PC-3 (cell line): ENCODE results near the gene LHFPL3. TPM values are rescaled to one million over a fixed set of nuclear protein-coding genes. Genes with fewer than 3 reads are reported as not detected.

ENCODE experiments used
- ATAC-seq: fragments of 200-7000 bp; cut with Tn5 transposase; 2 replicates; pipeline ENCODE4 v1.9.1; 2020; ENCODE audit warnings: mild to moderate bottlenecking, moderate library complexity
- BruUV-seq: library from RNA; stranded (reverse); fragments of 400-500 nt; replicated peaks from 2 replicates; lab custom pipeline; 2021; lab: Mats Ljungman, UMichigan
- CTCF ChIA-PET: fragments of 300-600 bp; sonication (Branson Sonifier 250); formaldehyde crosslinking; loops from one replicate; lab custom pipeline; 2022; ENCODE audit warnings: antibody characterized with exemption; lab: Charles Lee
- POLR2A ChIA-PET: fragments of 300-600 bp; sonication (Branson Sonifier 250); formaldehyde crosslinking; loops from one replicate; lab custom pipeline; 2022; ENCODE audit warnings: antibody characterized with exemption; ENCODE audit not compliant: unreplicated experiment; lab: Charles Lee
- DNase-seq: peaks from one replicate; pipeline ENCODE4 v3.0.0-alpha.2; 2015
- H2AFZ ChIP-seq: fragments of 300-600 bp; sonication (generic); 2 replicates; pipeline ENCODE4 v1.6.0; 2016; ENCODE audit warnings: antibody characterized with exemption, low read length
- H3F3A ChIP-seq: fragments of 300-600 bp; sonication (generic); one replicate; pipeline ENCODE4 v1.6.0; 2017; ENCODE audit warnings: antibody characterized with exemption, low read length, control low read depth, mild to moderate bottlenecking; ENCODE audit not compliant: unreplicated experiment
- H3K27ac ChIP-seq: fragments of 300-600 bp; sonication (generic); 2 replicates; pipeline ENCODE4 v1.5.1; 2016; ENCODE audit warnings: mild to moderate bottlenecking, low read length
- H3K27me3 ChIP-seq: fragments of 300-600 bp; sonication (generic); 2 replicates; pipeline ENCODE4 v1.6.1; 2016; ENCODE audit warnings: low read length, mixed read lengths
- H3K36me3 ChIP-seq: fragments of 300-600 bp; sonication (generic); 2 replicates; pipeline ENCODE4 v1.6.1; 2016; ENCODE audit warnings: low read depth, mixed run types, low read length, mixed read lengths
- H3K4me1 ChIP-seq: fragments of 300-600 bp; sonication (generic); 2 replicates; pipeline ENCODE4 v1.5.1; 2016; ENCODE audit warnings: low read length; ENCODE audit not compliant: insufficient read depth
- H3K4me2 ChIP-seq: fragments of 300-600 bp; sonication (generic); 2 replicates; pipeline ENCODE4 v1.6.0; 2016; ENCODE audit warnings: low read length
- H3K4me3 ChIP-seq: fragments of 300-600 bp; sonication (generic); 2 replicates; pipeline ENCODE4 v1.5.1; 2016; ENCODE audit warnings: mild to moderate bottlenecking, low read length, mixed read lengths
- H3K79me2 ChIP-seq: fragments of 300-600 bp; sonication (generic); 2 replicates; pipeline ENCODE4 v1.6.1; 2017; ENCODE audit warnings: low read length, mixed read lengths
- H3K9ac ChIP-seq: fragments of 300-600 bp; sonication (generic); 2 replicates; pipeline ENCODE4 v1.6.0; 2016; ENCODE audit warnings: mild to moderate bottlenecking, low read length
- H3K9me2 ChIP-seq: fragments of 300-600 bp; sonication (generic); replicated peaks from 2 replicates; pipeline ENCODE4 v1.6.1; 2016; ENCODE audit warnings: mixed run types, low read length, mixed read lengths
- H3K9me3 ChIP-seq: fragments of 300-600 bp; sonication (generic); 2 replicates; pipeline ENCODE4 v1.6.1; 2016; ENCODE audit warnings: low read length, mixed read lengths
- H4K20me1 ChIP-seq: fragments of 300-600 bp; sonication (generic); 2 replicates; pipeline ENCODE4 v1.6.1; 2016; ENCODE audit warnings: low read length, mixed read lengths
- CTCF ChIP-seq: fragments of 300-600 bp; sonication (generic); conservative IDR thresholded peaks from 2 replicates; pipeline ENCODE4 v1.5.1; 2017; ENCODE audit warnings: antibody characterized with exemption, low read depth, mild to moderate bottlenecking, low read length
- EZH2 ChIP-seq: fragments of 300-600 bp; sonication (generic); IDR thresholded peaks from one replicate; pipeline ENCODE4 v1.6.1; 2017; ENCODE audit warnings: antibody characterized with exemption, mild to moderate bottlenecking, low read length; ENCODE audit not compliant: unreplicated experiment
- EZH2phosphoT487 ChIP-seq: fragments of 300-600 bp; sonication (generic); IDR thresholded peaks from 2 replicates; pipeline ENCODE4 v1.6.1; 2018; ENCODE audit warnings: mild to moderate bottlenecking, antibody characterized with exemption, low read length, borderline replicate concordance
- intact Hi-C: fragments of 100-400 bp; cut with micrococcal nuclease; formaldehyde crosslinking; loops from 2 replicates; pipeline ENCODE4 v1.9.0; 2023
- total RNA-seq: library from RNA; depleted of rRNA; stranded (reverse); fragments of >200 nt; gene quantifications from 2 replicates; pipeline ENCODE4 v1.2.3, GENCODE V29; 2014

Gene LHFPL3
- total RNA-seq, 1 experiment from 2014 or later = not detected

- Histone ChIP-seq H3K9me2 (no peaks in the 10 kb centered on the region), H3K36me3 (no peaks in the 10 kb centered on the region), H2AFZ (no peak overlapping the region), H3K27me3 (peaks cover 43% of the 10 kb centered on the region), H4K20me1 (no peaks in the 10 kb centered on the region), H3F3A (no peaks in the 10 kb centered on the region), H3K4me3 (no peak overlapping the region), H3K79me2 (no peaks in the 10 kb centered on the region), H3K4me1 (no peaks in the 10 kb centered on the region), H3K27ac (no peak overlapping the region), H3K9ac (no peak overlapping the region), H3K4me2 (no peak overlapping the region), H3K9me3 (no peaks in the 10 kb centered on the region)
- intact Hi-C loops = no loop called here
- no peak for ATAC-seq
- ChIA-PET CTCF (no interaction called here), POLR2A (no interaction called here)
- no TSS peak for BruUV-seq
- TF ChIP-seq CTCF = no peak
- TF ChIP-seq EZH2 = no peak
- no peak for TF ChIP-seq EZH2phosphoT487
- DNase-seq = no peak
Measured at GRCh38 chr7:104903846-104904245, 575.4 kb downstream of the LHFPL3 start.

GRCh38 chr7:104906032-104906431 lies 577.6 kb downstream of the LHFPL3 start:
- H3K4me2 ChIP-seq = no peak overlapping the region
- no peak overlapping the region for H3K9ac ChIP-seq
- no peak overlapping the region for H3K4me3 ChIP-seq
- ChIA-PET CTCF (no interaction called here), POLR2A (no interaction called here)
- BruUV-seq = no TSS peak
- no peaks in the 10 kb centered on the region for H4K20me1 ChIP-seq
- no peak overlapping the region for H2AFZ ChIP-seq
- no peaks in the 10 kb centered on the region for H3K36me3 ChIP-seq
- intact Hi-C loops = no loop called here
- DNase-seq = no peak
- no peaks in the 10 kb centered on the region for H3K4me1 ChIP-seq
- no peaks in the 10 kb centered on the region for H3K9me3 ChIP-seq
- H3K9me2 ChIP-seq = no peaks in the 10 kb centered on the region
- H3K27me3 ChIP-seq = peaks cover 38% of the 10 kb centered on the region
- H3F3A ChIP-seq = no peaks in the 10 kb centered on the region
- no peaks in the 10 kb centered on the region for H3K79me2 ChIP-seq
- ATAC-seq = no peak
- TF ChIP-seq EZH2 = no peak
- no peak for TF ChIP-seq EZH2phosphoT487
- no peak overlapping the region for H3K27ac ChIP-seq

- no TSS peak for BruUV-seq
- Histone ChIP-seq H3K27ac (no peak overlapping the region), H3K9me2 (no peaks in the 10 kb centered on the region), H3K4me3 (no peak overlapping the region), H2AFZ (no peak overlapping the region), H3K4me1 (no peaks in the 10 kb centered on the region), H3K9me3 (no peaks in the 10 kb centered on the region), H3K4me2 (no peak overlapping the region), H3K9ac (no peak overlapping the region), H3F3A (no peaks in the 10 kb centered on the region), H3K27me3 (peaks cover 37% of the 10 kb centered on the region), H3K79me2 (no peaks in the 10 kb centered on the region), H3K36me3 (no peaks in the 10 kb centered on the region), H4K20me1 (no peaks in the 10 kb centered on the region)
- intact Hi-C loops = no loop called here
- DNase-seq (no peak), ATAC-seq (no peak)
- ChIA-PET POLR2A (no interaction called here), CTCF (no interaction called here)
- no peak for TF ChIP-seq EZH2
- TF ChIP-seq EZH2phosphoT487 = no peak
- no peak for TF ChIP-seq CTCF
Measured at GRCh38 chr7:104906556-104906955, 578.2 kb downstream of the LHFPL3 start.
